ENCODE measurements around the gene CYP3A5. TPM values are rescaled to one million over a fixed set of nuclear protein-coding genes. Genes with fewer than 3 reads are reported as not detected.
"Not testable (repeated sequence)": the region's sequence is repeated elsewhere in the genome, so short reads cannot be mapped to it uniquely, and the experiment has no call there.

Gene CYP3A5
- 139 TPM for polyA plus RNA-seq
- long read RNA-seq, donor 1, partial matches to known transcripts: 0 of 4 reads
- long read RNA-seq, donor 1, other reads (novel, unspliced or antisense): 0 of 4 reads
- long read RNA-seq, donor 2, transcript CYP3A5-201 (13 exons, 1,720 nt): major isoform, 15 of 56 reads
- long read RNA-seq, donor 2, transcript CYP3A5-215 (3 exons, 622 nt): minor isoform, 9 of 56 reads
- long read RNA-seq, donor 2, transcript CYP3A5-203 (5 exons, 1,105 nt): minor isoform, 10 of 56 reads
- long read RNA-seq, donor 2, partial matches to known transcripts: 20 of 56 reads
- long read RNA-seq, donor 2, other reads (novel, unspliced or antisense): 0 of 56 reads
- long read RNA-seq, donor 3, transcript CYP3A5-215 (3 exons, 622 nt): major isoform, 10 of 39 reads
- long read RNA-seq, donor 3, transcript CYP3A5-201 (13 exons, 1,720 nt): major isoform, 10 of 39 reads
- long read RNA-seq, donor 3, partial matches to known transcripts: 13 of 39 reads
- long read RNA-seq, donor 3, other reads (novel, unspliced or antisense): 0 of 39 reads
- long read RNA-seq, donor 4, partial matches to known transcripts: 0 of 7 reads
- long read RNA-seq, donor 4, other reads (novel, unspliced or antisense): 0 of 7 reads
- long read RNA-seq, donor 5, partial matches to known transcripts: 0 of 5 reads
- long read RNA-seq, donor 5, other reads (novel, unspliced or antisense): 0 of 5 reads
- long read RNA-seq, donor 6, transcript CYP3A5-215 (3 exons, 622 nt): major isoform, 12 of 35 reads
- long read RNA-seq, donor 6, partial matches to known transcripts: 13 of 35 reads
- long read RNA-seq, donor 6, other reads (novel, unspliced or antisense): 0 of 35 reads
- long read RNA-seq, donor 7, transcript CYP3A5-201 (13 exons, 1,720 nt): major isoform, 7 of 14 reads
- long read RNA-seq, donor 7, partial matches to known transcripts: 5 of 14 reads
- long read RNA-seq, donor 7, other reads (novel, unspliced or antisense): 0 of 14 reads
- long read RNA-seq, donor 8, transcript CYP3A5-201 (13 exons, 1,720 nt): major isoform, 33 of 117 reads
- long read RNA-seq, donor 8, transcript CYP3A5-211 (2 exons, 2,594 nt): minor isoform, 7 of 117 reads
- long read RNA-seq, donor 8, transcript CYP3A5-215 (3 exons, 622 nt): minor isoform, 17 of 117 reads
- long read RNA-seq, donor 8, transcript CYP3A5-203 (5 exons, 1,105 nt): minor isoform, 6 of 117 reads
- long read RNA-seq, donor 8, partial matches to known transcripts: 52 of 117 reads
- long read RNA-seq, donor 8, other reads (novel, unspliced or antisense): 0 of 117 reads
- long read RNA-seq, donor 9, transcript CYP3A5-201 (13 exons, 1,720 nt): minor isoform, 6 of 30 reads
- long read RNA-seq, donor 9, transcript CYP3A5-215 (3 exons, 622 nt): major isoform, 17 of 30 reads
- long read RNA-seq, donor 9, partial matches to known transcripts: 0 of 30 reads
- long read RNA-seq, donor 9, other reads (novel, unspliced or antisense): 0 of 30 reads
- long read RNA-seq, donor 10, transcript CYP3A5-215 (3 exons, 622 nt): minor isoform, 8 of 43 reads
- long read RNA-seq, donor 10, transcript CYP3A5-201 (13 exons, 1,720 nt): major isoform, 21 of 43 reads
- long read RNA-seq, donor 10, partial matches to known transcripts: 7 of 43 reads
- long read RNA-seq, donor 10, other reads (novel, unspliced or antisense): 0 of 43 reads
- long read RNA-seq, donor 11, transcript CYP3A5-201 (13 exons, 1,720 nt): major isoform, 12 of 53 reads
- long read RNA-seq, donor 11, transcript CYP3A5-203 (5 exons, 1,105 nt): minor isoform, 7 of 53 reads
- long read RNA-seq, donor 11, partial matches to known transcripts: 25 of 53 reads
- long read RNA-seq, donor 11, other reads (novel, unspliced or antisense): 0 of 53 reads

- Histone ChIP-seq H3K4me1 (ENCODE audit: control insufficient read depth, insufficient read depth, low read length) (peaks cover 27% of the 10 kb centered on the region), H3K9me3 (ENCODE audit: control insufficient read depth, low read depth, low read length) (no peaks in the 10 kb centered on the region), H3K36me3 (ENCODE audit: control insufficient read depth, insufficient read depth, low read length) (peaks cover 18% of the 10 kb centered on the region), H3K27ac (ENCODE audit: low read length) (peak within 1 kb of the TSS; percentile 67), H3K4me3 (ENCODE audit: low read length) (peak within 1 kb of the TSS; percentile 48), H3K27me3 (ENCODE audit: control insufficient read depth, insufficient read depth, low read length) (no peaks in the 10 kb centered on the region)
- no CpG with 5 or more reads among the region's 10 CpGs for WGBS (ENCODE audit: insufficient coverage, low lambda C conversion rate)
- DNase-seq: peak; percentile 77 to 90
Measured at GRCh38 chr7:99679400-99680191, at the start of gene CYP3A5. Gene CYP3A5 (minus strand): TSS chr7:99679996. CDS start chr7:99679896, 100 bp downstream.

- H3K27ac ChIP-seq (ENCODE audit: low read length): peak overlapping the region; percentile 93
- WGBS (ENCODE audit: insufficient coverage, low lambda C conversion rate): no CpG with 5 or more reads among the region's 2 CpGs
- no peak overlapping the region for H3K4me3 ChIP-seq (ENCODE audit: low read length)
- H3K27me3 ChIP-seq (ENCODE audit: control insufficient read depth, insufficient read depth, low read length): no peaks in the 10 kb centered on the region
- H3K9me3 ChIP-seq (ENCODE audit: control insufficient read depth, low read depth, low read length): no peaks in the 10 kb centered on the region
- H3K36me3 ChIP-seq (ENCODE audit: control insufficient read depth, insufficient read depth, low read length): no peaks in the 10 kb centered on the region
- peak in 1 of 2 donors; percentile 44 for DNase-seq
- peaks cover 30% of the 10 kb centered on the region for H3K4me1 ChIP-seq (ENCODE audit: control insufficient read depth, insufficient read depth, low read length)
Measured at GRCh38 chr7:99728615-99729014, 48.8 kb upstream of the CYP3A5 start.

GRCh38 chr7:99723201-99723600 lies 43.4 kb upstream of the CYP3A5 start:
- not testable (repeated sequence) for H3K27ac ChIP-seq (ENCODE audit: low read length); H3K36me3 ChIP-seq (ENCODE audit: control insufficient read depth, insufficient read depth, low read length); DNase-seq; H3K27me3 ChIP-seq (ENCODE audit: control insufficient read depth, insufficient read depth, low read length); H3K9me3 ChIP-seq (ENCODE audit: control insufficient read depth, low read depth, low read length); H3K4me3 ChIP-seq (ENCODE audit: low read length)
- peaks cover 18% of the 10 kb centered on the region for H3K4me1 ChIP-seq (ENCODE audit: control insufficient read depth, insufficient read depth, low read length)
- WGBS (ENCODE audit: insufficient coverage, low lambda C conversion rate): 93% methylated on average over 4 of the region's 6 CpGs

- no peaks in the 10 kb centered on the region for H3K36me3 ChIP-seq (ENCODE audit: control insufficient read depth, insufficient read depth, low read length)
- peak overlapping the region; percentile 73 for H3K27ac ChIP-seq (ENCODE audit: low read length)
- H3K4me3 ChIP-seq (ENCODE audit: low read length): no peak overlapping the region
- no peaks in the 10 kb centered on the region for H3K9me3 ChIP-seq (ENCODE audit: control insufficient read depth, low read depth, low read length)
- no peaks in the 10 kb centered on the region for H3K27me3 ChIP-seq (ENCODE audit: control insufficient read depth, insufficient read depth, low read length)
- WGBS (ENCODE audit: insufficient coverage, low lambda C conversion rate): 97% methylated on average over 3 of the region's 5 CpGs
- peaks cover 14% of the 10 kb centered on the region for H3K4me1 ChIP-seq (ENCODE audit: control insufficient read depth, insufficient read depth, low read length)
- no peak for DNase-seq
Measured at GRCh38 chr7:99720800-99721595, 41.2 kb upstream of the CYP3A5 start.

- Histone ChIP-seq H3K4me3 (ENCODE audit: low read length) (no peak overlapping the region), H3K4me1 (ENCODE audit: control insufficient read depth, insufficient read depth, low read length) (peaks cover 14% of the 10 kb centered on the region), H3K9me3 (ENCODE audit: control insufficient read depth, low read depth, low read length) (no peaks in the 10 kb centered on the region), H3K27me3 (ENCODE audit: control insufficient read depth, insufficient read depth, low read length) (no peaks in the 10 kb centered on the region), H3K27ac (ENCODE audit: low read length) (peak overlapping the region; percentile 73), H3K36me3 (ENCODE audit: control insufficient read depth, insufficient read depth, low read length) (no peaks in the 10 kb centered on the region)
- no CpG with 5 or more reads among the region's 4 CpGs for WGBS (ENCODE audit: insufficient coverage, low lambda C conversion rate)
- peak; percentile 82 to 93 for DNase-seq
Measured at GRCh38 chr7:99719996-99720769, 40.4 kb upstream of the CYP3A5 start.

- no peaks in the 10 kb centered on the region for H3K4me1 ChIP-seq (ENCODE audit: control insufficient read depth, insufficient read depth, low read length)
- no peak overlapping the region for H3K27ac ChIP-seq (ENCODE audit: low read length)
- H3K4me3 ChIP-seq (ENCODE audit: low read length): no peak overlapping the region
- no peaks in the 10 kb centered on the region for H3K9me3 ChIP-seq (ENCODE audit: control insufficient read depth, low read depth, low read length)
- H3K27me3 ChIP-seq (ENCODE audit: control insufficient read depth, insufficient read depth, low read length): no peaks in the 10 kb centered on the region
- WGBS (ENCODE audit: insufficient coverage, low lambda C conversion rate): 94% methylated on average over 2 of the region's 3 CpGs
- no peak for DNase-seq
- no peaks in the 10 kb centered on the region for H3K36me3 ChIP-seq (ENCODE audit: control insufficient read depth, insufficient read depth, low read length)
Measured at GRCh38 chr7:99713995-99714570, 34.3 kb upstream of the CYP3A5 start.

- Histone ChIP-seq H3K27me3 (ENCODE audit: control insufficient read depth, insufficient read depth, low read length) (no peaks in the 10 kb centered on the region), H3K4me1 (ENCODE audit: control insufficient read depth, insufficient read depth, low read length) (no peaks in the 10 kb centered on the region), H3K4me3 (ENCODE audit: low read length) (no peak overlapping the region), H3K36me3 (ENCODE audit: control insufficient read depth, insufficient read depth, low read length) (no peaks in the 10 kb centered on the region), H3K9me3 (ENCODE audit: control insufficient read depth, low read depth, low read length) (peaks cover 7% of the 10 kb centered on the region), H3K27ac (ENCODE audit: low read length) (no peak overlapping the region)
- DNase-seq: no peak
- WGBS (ENCODE audit: insufficient coverage, low lambda C conversion rate): no CpG with 5 or more reads among the region's 2 CpGs
Measured at GRCh38 chr7:99709838-99710578, 30.2 kb upstream of the CYP3A5 start.
